CD4-positive, alpha-beta T cell treated with Interleukin-4 for 1 hour (primary cell): ENCODE measurements around the gene MAP10.

Experiments
- DNase-seq, 2 donors: peaks; one replicate each; pipeline ENCODE4 v3.0.0-alpha.2; 2020 to 2022

The MAP10 gene

GRCh38 chr1:232798920-232799319 is 6.3 kb upstream of the MAP10 start:
- DNase-seq: no peak

- DNase-seq: no peak
These were observed 932 bp downstream of the MAP10 start for GRCh38 chr1:232806186-232806510.

- no peak for DNase-seq
These were observed 5.6 kb downstream of the MAP10 start for GRCh38 chr1:232810856-232811255.

GRCh38 chr1:232812560-232812959 is 7.3 kb downstream of the MAP10 start:
- no peak for DNase-seq

- DNase-seq: no peak
These were observed 7.9 kb downstream of the MAP10 start for GRCh38 chr1:232813097-232813496.

- DNase-seq: no peak
These were observed 8.5 kb downstream of the MAP10 start for GRCh38 chr1:232813760-232814159.

GRCh38 chr1:232816324-232816723 is 11.1 kb downstream of the MAP10 start:
- DNase-seq: no peak

GRCh38 chr1:232818040-232818439 is 12.8 kb downstream of the MAP10 start:
- no peak for DNase-seq

GRCh38 chr1:232820431-232820830 is 15.2 kb downstream of the MAP10 start:
- no peak for DNase-seq

GRCh38 chr1:232822530-232822929 is 17.3 kb downstream of the MAP10 start:
- DNase-seq: no peak

GRCh38 chr1:232826318-232826717 is 21.1 kb downstream of the MAP10 start:
- DNase-seq: no peak

- no peak for DNase-seq
These were observed 25.4 kb downstream of the MAP10 start for GRCh38 chr1:232830661-232831060.

- DNase-seq: no peak
These were observed 26.7 kb downstream of the MAP10 start for GRCh38 chr1:232831895-232832294.

GRCh38 chr1:232834066-232834465 is 28.9 kb downstream of the MAP10 start:
- no peak for DNase-seq

GRCh38 chr1:232835166-232835565 is 29.9 kb downstream of the MAP10 start:
- no peak for DNase-seq

- no peak for DNase-seq
These were observed 31.9 kb downstream of the MAP10 start for GRCh38 chr1:232837087-232837486.

GRCh38 chr1:232841823-232842565 is 36.8 kb downstream of the MAP10 start:
- DNase-seq: no peak

- no peak for DNase-seq
These were observed 39.6 kb downstream of the MAP10 start for GRCh38 chr1:232844791-232845190.

GRCh38 chr1:232845406-232845955 is 40.3 kb downstream of the MAP10 start:
- DNase-seq: no peak

GRCh38 chr1:232851532-232851931 is 46.3 kb downstream of the MAP10 start:
- DNase-seq: no peak

GRCh38 chr1:232853994-232854797 is 49.0 kb downstream of the MAP10 start:
- no peak for DNase-seq

- no peak for DNase-seq
These were observed 49.6 kb downstream of the MAP10 start for GRCh38 chr1:232854798-232855159.

- DNase-seq: no peak
These were observed 51.3 kb downstream of the MAP10 start for GRCh38 chr1:232856541-232856940.
